ENCODE measurements around the gene C3orf20. TPM values are rescaled to one million over a fixed set of nuclear protein-coding genes. Genes with fewer than 3 reads are reported as not detected.

C3orf20 gene
- total and polyA plus RNA-seq, 2 of the 4 experiments (the other 2 are of a cell fraction), result not detected

- peaks cover 56% of the 10 kb centered on the region for H3K36me3 ChIP-seq (ENCODE audit: control insufficient read depth, insufficient read depth, low read length)
- H3K4me1 ChIP-seq (ENCODE audit: control insufficient read depth, insufficient read depth, low read length), result no peaks in the 10 kb centered on the region
- H3K23ac ChIP-seq (ENCODE audit: low read depth, low read length), result no peak overlapping the region
- no peak overlapping the region for H3K27ac ChIP-seq (ENCODE audit: insufficient read depth, low read length)
- H3K18ac ChIP-seq (ENCODE audit: low read depth, low read length), result no peak overlapping the region
- H2BK15ac ChIP-seq (ENCODE audit: low read depth, low read length), result no peak overlapping the region
- no peak for TF ChIP-seq NFE2L2 (IDR thresholded peaks at IDR 0.05; ENCODE audit: low read depth, low read length)
- TF ChIP-seq CEBPB (IDR thresholded peaks at IDR 0.05; ENCODE audit: low read depth, low read length), result peak; percentile 65
- H3K79me1 ChIP-seq (ENCODE audit: low read depth in 1 of 2, low read length in 2 of 2), result no peaks in the 10 kb centered on the region
- H2BK5ac ChIP-seq (ENCODE audit: low read depth, low read length, poor library complexity, severe bottlenecking), result no peak overlapping the region
- no peaks in the 10 kb centered on the region for H3K9me3 ChIP-seq (ENCODE audit: control insufficient read depth, insufficient read depth, low read length)
- no peak overlapping the region for H2AFZ ChIP-seq (replicated peaks; ENCODE audit: low read length, poor library complexity)
- H3K4ac ChIP-seq (ENCODE audit: low read depth, low read length), result no peak overlapping the region
- dilution Hi-C loops (cut with HindIII; ENCODE audit: low sequenced_read_pairs, unreplicated experiment), result no loop called here
- H3K56ac ChIP-seq (ENCODE audit: extremely low read depth, insufficient read depth, low read length), result no peak overlapping the region
- WGBS, 2 experiments (ENCODE audit: extremely low coverage in 2 of 2, insufficient read length in 1 of 2), result no CpG with 5 or more reads among the region's 3 CpGs
- ATAC-seq (ENCODE audit: low read depth) (no peak), DNase-seq (no peak)
- no peak overlapping the region for H2BK20ac ChIP-seq (ENCODE audit: low read depth, low read length)
- in situ Hi-C loops (cut with MboI; ENCODE audit: low sequenced_read_pairs), result loop anchor here (25.0 kb wide), 1 partner anchor 373 kb away; no protein-coding TSS in a partner anchor
- POLR2A ChIA-PET (ENCODE audit: unreplicated experiment), result no interaction called here
- H3K4me2 ChIP-seq (ENCODE audit: low read depth, low read length), result no peak overlapping the region
- no peaks in the 10 kb centered on the region for H3K9me1 ChIP-seq (ENCODE audit: insufficient read depth, low read length)
- H4K5ac ChIP-seq (ENCODE audit: low read depth, low read length), result no peak overlapping the region
- H3K27me3 ChIP-seq (ENCODE audit: control insufficient read depth, insufficient read depth, low read length), result no peaks in the 10 kb centered on the region
- H2BK120ac ChIP-seq (ENCODE audit: low read depth, low read length), result no peak overlapping the region
- H2AK9ac ChIP-seq (replicated peaks; ENCODE audit: low read depth, low read length, poor library complexity), result no peak overlapping the region
- H4K91ac ChIP-seq (ENCODE audit: insufficient read depth, low read depth, low read length), result no peak overlapping the region
- no peak overlapping the region for H4K8ac ChIP-seq (ENCODE audit: low read depth in 2 of 2, low read length in 2 of 2)
- no peak overlapping the region for H3K14ac ChIP-seq (replicated peaks; ENCODE audit: low read depth, low read length)
- CTCF ChIA-PET, result interaction anchor here (0.6 to 0.9 kb wide), 2 partner anchors 197 to 277 kb away, joined by 3 to 4 read pairs; no protein-coding TSS in a partner anchor
- intact Hi-C loops (cut with micrococcal nuclease), result no loop called here
- no peak overlapping the region for H3K9ac ChIP-seq (ENCODE audit: low read depth, low read length)
- H4K20me1 ChIP-seq (ENCODE audit: insufficient read depth, low read length), result no peaks in the 10 kb centered on the region
- H2AK5ac ChIP-seq (ENCODE audit: low read depth, low read length), result no peak overlapping the region
- H3K4me3 ChIP-seq (ENCODE audit: insufficient read depth, low read depth, low read length), result no peak overlapping the region
- BruUV-seq (replicated peaks), result no TSS peak
Measured at GRCh38 chr3:14664170-14664569, 10.8 kb upstream of the C3orf20 start.
